HUES6 (cell line): ENCODE measurements around the gene TARS3.

Experiments used
- H3K27ac ChIP-seq: 2 replicates; pipeline ENCODE4 v1.7.0; 2013; ENCODE audit warnings: low read depth, mild to moderate bottlenecking, low read length, inconsistent platforms
- H3K27me3 ChIP-seq: 2 replicates; pipeline ENCODE4 v1.6.1; 2013; ENCODE audit warnings: low read length; ENCODE audit not compliant: control insufficient read depth, insufficient read depth
- H3K36me3 ChIP-seq: 2 replicates; pipeline ENCODE4 v1.6.1; 2013; ENCODE audit warnings: low read length; ENCODE audit not compliant: control insufficient read depth, insufficient read depth
- H3K4me1 ChIP-seq: 2 replicates; pipeline ENCODE4 v1.6.1; 2013; ENCODE audit warnings: low read length; ENCODE audit not compliant: control insufficient read depth, insufficient read depth
- H3K4me3 ChIP-seq: 2 replicates; pipeline ENCODE4 v1.5.1; 2013; ENCODE audit warnings: low read depth, low read length
- H3K9ac ChIP-seq: one replicate; pipeline ENCODE4 v1.6.1; 2013; ENCODE audit warnings: mild to moderate bottlenecking, low read length
- H3K9me3 ChIP-seq: 2 replicates; pipeline ENCODE4 v1.6.1; 2013; ENCODE audit warnings: low read depth, low read length; ENCODE audit not compliant: control insufficient read depth, insufficient read depth

The TARS3 gene

DNA sequence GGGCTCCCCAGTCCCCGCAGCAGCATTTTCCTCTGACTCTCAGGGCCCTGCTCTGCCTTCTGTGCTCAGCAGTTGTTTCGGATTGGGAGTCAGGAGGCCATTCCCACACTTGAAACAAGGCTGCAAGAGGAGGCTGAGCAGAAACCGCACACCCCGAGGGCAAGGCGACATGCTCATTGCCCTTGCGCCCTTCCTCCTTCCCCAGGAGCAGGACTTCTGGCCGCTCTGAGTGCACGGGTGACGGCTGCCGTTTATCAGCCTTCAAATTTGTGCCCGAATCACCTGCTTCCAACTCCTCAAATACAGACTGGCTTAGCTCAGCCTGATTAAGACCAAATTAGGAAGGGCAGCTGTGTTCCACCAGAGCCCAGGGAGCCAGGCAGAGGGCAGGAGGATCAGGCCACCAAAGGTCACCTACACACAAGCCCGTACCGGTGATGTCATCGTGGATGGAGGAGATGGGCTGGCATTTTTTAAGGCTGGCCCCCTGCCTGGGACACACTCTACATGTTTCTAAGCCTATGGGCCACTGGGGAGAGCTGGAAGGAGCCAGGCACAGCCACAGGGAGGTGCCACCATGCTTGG lies 110.2 kb downstream of the TARS3 start:
- Histone ChIP-seq H3K27me3 (0 out of 2 replicates have a peak, but pooled peaks cover 6% of the 10 kb centered on the region), H3K4me3 (no peak overlapping the region), H3K27ac (no peak overlapping the region), H3K36me3 (no peaks in the 10 kb centered on the region), H3K4me1 (peaks cover 18% of the 10 kb centered on the region), H3K9me3 (no peaks in the 10 kb centered on the region), H3K9ac (no peak overlapping the region)

GRCh38 chr15:101613130-101614000 lies 110.9 kb downstream of the TARS3 start:
- Histone ChIP-seq H3K27ac (no peak overlapping the region), H3K4me3 (no peak overlapping the region), H3K36me3 (no peaks in the 10 kb centered on the region), H3K9me3 (no peaks in the 10 kb centered on the region), H3K9ac (no peak overlapping the region), H3K27me3 (0 out of 2 replicates have a peak, but pooled peaks cover 6% of the 10 kb centered on the region), H3K4me1 (peaks cover 18% of the 10 kb centered on the region)

GRCh38 chr15:101612676-101613075 lies 111.6 kb downstream of the TARS3 start:
- Histone ChIP-seq H3K27me3 (0 out of 2 replicates have a peak, but pooled peaks cover 6% of the 10 kb centered on the region), H3K36me3 (no peaks in the 10 kb centered on the region), H3K4me3 (no peak overlapping the region), H3K9me3 (peaks cover 1% of the 10 kb centered on the region; the same call in 1 of the 2 replicates), H3K4me1 (peaks cover 18% of the 10 kb centered on the region), H3K27ac (no peak overlapping the region), H3K9ac (no peak overlapping the region)

GRCh38 chr15:101611580-101612299 lies 112.5 kb downstream of the TARS3 start:
- no peak overlapping the region for H3K9ac ChIP-seq
- peaks cover 2% of the 10 kb centered on the region; the same call in 1 of the 2 replicates for H3K9me3 ChIP-seq
- H3K27me3 ChIP-seq: 0 out of 2 replicates have a peak, but pooled peaks cover 6% of the 10 kb centered on the region
- no peak overlapping the region for H3K27ac ChIP-seq
- H3K36me3 ChIP-seq: no peaks in the 10 kb centered on the region
- H3K4me3 ChIP-seq: no peak overlapping the region
- peaks cover 15% of the 10 kb centered on the region for H3K4me1 ChIP-seq

GRCh38 chr15:101611007-101611406 lies 113.3 kb downstream of the TARS3 start:
- peaks cover 8% of the 10 kb centered on the region for H3K4me1 ChIP-seq
- H3K27ac ChIP-seq: no peak overlapping the region
- peaks cover 2% of the 10 kb centered on the region; the same call in 1 of the 2 replicates for H3K9me3 ChIP-seq
- H3K9ac ChIP-seq: no peak overlapping the region
- no peaks in the 10 kb centered on the region for H3K36me3 ChIP-seq
- no peak overlapping the region for H3K4me3 ChIP-seq
- H3K27me3 ChIP-seq: 0 out of 2 replicates have a peak, but pooled peaks cover 4% of the 10 kb centered on the region

DNA sequence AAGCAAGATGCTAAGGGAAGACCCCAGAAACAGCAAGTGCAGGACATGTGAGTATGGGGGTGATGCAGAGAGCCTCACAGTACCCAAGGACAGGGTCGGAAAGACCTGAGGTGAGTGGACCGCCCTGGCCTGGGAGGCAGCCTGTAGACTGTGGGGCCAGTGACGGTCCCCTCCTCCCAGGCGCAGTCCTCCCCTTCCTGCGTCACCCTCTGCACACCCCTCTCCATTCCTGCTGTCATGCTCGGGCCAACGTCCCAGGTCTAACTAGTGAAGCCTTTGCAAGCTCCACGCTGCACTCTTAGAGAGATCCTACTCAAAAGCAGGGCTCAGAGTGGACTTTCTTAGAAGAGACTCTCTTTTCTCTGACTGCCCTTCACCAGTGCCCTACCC lies 113.7 kb downstream of the TARS3 start:
- Histone ChIP-seq H3K4me1 (peaks cover 4% of the 10 kb centered on the region), H3K36me3 (no peaks in the 10 kb centered on the region), H3K9me3 (peaks cover 2% of the 10 kb centered on the region; the same call in 1 of the 2 replicates)

DNA sequence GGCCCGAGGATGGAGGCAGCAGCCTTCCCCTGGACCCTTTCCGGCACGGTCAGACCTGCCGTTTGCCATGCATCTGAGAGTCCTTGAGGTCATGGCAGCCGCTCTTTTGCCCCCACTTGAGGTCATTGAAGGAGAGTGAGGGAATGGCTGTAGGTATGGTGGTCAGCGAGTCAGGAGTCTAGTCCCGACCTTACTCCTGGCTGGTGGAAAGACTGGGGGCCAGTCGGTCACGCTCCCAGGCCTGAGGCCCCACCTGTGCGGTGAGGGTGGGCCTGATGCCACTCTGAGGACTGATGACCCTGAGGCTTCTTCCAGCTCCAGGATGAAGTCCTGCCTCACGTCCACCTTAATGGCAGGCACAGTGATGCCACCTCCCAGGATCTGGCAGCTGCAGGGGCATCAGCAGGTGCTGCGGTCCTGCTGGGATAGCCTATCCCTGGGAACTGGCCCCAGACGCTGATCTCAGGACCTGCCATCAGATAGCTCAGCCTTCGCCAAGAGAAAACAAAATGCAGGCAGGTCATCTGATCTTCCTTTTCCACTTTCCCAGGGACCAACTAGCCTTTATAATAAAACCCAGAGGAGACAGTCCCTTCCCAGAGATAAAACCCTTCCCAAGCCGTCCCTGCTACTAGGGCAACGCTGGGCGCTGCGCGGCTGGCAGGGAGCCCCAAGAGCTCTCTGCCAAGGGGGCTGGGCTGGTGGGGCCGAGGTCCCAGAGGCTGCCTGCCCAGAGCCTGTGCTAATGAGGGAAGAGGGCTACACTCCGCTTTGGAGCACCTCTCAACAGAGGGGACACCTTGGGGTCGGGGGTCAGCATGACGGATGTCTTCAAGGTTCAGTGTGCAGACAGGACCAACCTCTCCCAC lies 114.3 kb downstream of the TARS3 start:
- Histone ChIP-seq H3K9ac (no peak overlapping the region), H3K36me3 (no peaks in the 10 kb centered on the region), H3K27me3 (no peaks in the 10 kb centered on the region), H3K27ac (no peak overlapping the region), H3K4me3 (no peak overlapping the region), H3K9me3 (peaks cover 2% of the 10 kb centered on the region; the same call in 1 of the 2 replicates), H3K4me1 (no peaks in the 10 kb centered on the region)

More for the DNA sequence above, 113.7 kb downstream of the TARS3 start:
- Histone ChIP-seq H3K9ac (no peak overlapping the region), H3K4me3 (no peak overlapping the region), H3K27ac (no peak overlapping the region), H3K27me3 (0 out of 2 replicates have a peak, but pooled peaks cover 4% of the 10 kb centered on the region)

DNA sequence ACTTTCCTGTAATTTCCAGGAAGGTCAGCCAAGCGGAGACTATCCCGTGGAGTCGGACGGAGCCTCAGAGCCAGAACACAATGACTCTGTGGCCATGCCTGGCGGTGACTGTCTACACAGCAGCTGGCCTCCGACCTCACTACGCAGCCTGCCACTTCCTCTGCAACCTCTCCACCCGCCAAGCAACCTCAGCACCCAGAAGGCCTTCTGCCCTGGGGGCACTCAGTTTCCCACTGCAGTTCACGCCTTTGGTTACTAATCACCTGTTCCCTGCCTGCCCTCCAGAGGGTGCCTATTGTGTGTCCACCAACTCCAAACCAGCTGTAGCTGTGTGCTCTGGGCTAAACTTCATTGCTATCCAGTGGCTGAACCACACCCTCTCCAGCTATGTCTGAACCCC lies 116.1 kb downstream of the TARS3 start:
- Histone ChIP-seq H3K4me3 (no peak overlapping the region), H3K9ac (no peak overlapping the region), H3K4me1 (no peaks in the 10 kb centered on the region), H3K9me3 (peaks cover 8% of the 10 kb centered on the region), H3K36me3 (no peaks in the 10 kb centered on the region), H3K27me3 (no peaks in the 10 kb centered on the region), H3K27ac (no peak overlapping the region)

GRCh38 chr15:101607108-101607507 lies 117.2 kb downstream of the TARS3 start:
- Histone ChIP-seq H3K4me1 (no peaks in the 10 kb centered on the region), H3K36me3 (no peaks in the 10 kb centered on the region), H3K27me3 (no peaks in the 10 kb centered on the region), H3K27ac (no peak overlapping the region), H3K4me3 (no peak overlapping the region), H3K9me3 (peaks cover 8% of the 10 kb centered on the region), H3K9ac (no peak overlapping the region)

GRCh38 chr15:101604124-101604874 lies 120.0 kb downstream of the TARS3 start:
- Histone ChIP-seq H3K4me1 (no peaks in the 10 kb centered on the region), H3K9me3 (peaks cover 8% of the 10 kb centered on the region), H3K36me3 (no peaks in the 10 kb centered on the region), H3K27ac (no peak overlapping the region), H3K27me3 (no peaks in the 10 kb centered on the region), H3K9ac (no peak overlapping the region), H3K4me3 (no peak overlapping the region)
